ENCODE data around the gene PROSER1.

DNA sequence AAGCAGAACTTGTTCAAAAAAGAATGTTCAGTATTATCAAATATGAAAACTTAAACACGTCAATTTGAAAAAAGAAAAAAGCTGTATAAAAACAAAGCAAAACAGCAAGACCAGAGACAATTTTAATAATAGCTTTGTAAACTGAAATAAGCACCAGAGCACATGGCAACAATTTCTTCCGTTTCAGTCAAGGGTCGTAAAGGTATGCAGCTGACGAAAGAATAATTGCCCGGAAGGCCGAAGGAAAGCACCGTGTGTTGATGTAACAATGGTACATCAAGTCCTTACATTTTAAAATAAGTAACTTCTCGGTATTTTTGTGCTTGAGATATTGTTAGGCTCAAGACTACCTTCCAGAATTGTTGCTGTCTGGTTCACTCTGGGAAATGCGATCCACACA is 1.7 kb downstream of the PROSER1 start:
- no peak for TF ChIP-seq POLR2A (IDR thresholded peaks at IDR 0.05; ENCODE audit: low read depth, low read length)
- TF ChIP-seq POLR2AphosphoS5 (IDR thresholded peaks at IDR 0.05; ENCODE audit: low read depth, low read length) = no peak
- TF ChIP-seq TAF1 (IDR thresholded peaks at IDR 0.05; ENCODE audit: borderline replicate concordance, low read depth, low read length) = no peak
